Right ventricle myocardium inferior (tissue), 1 donor: ENCODE data around the gene JMJD8. TPM values are rescaled to one million over a fixed set of nuclear protein-coding genes. Genes with fewer than 3 reads are reported as not detected.

Experiments
- ATAC-seq: fragments of 200-7000 bp; cut with Tn5 transposase; one replicate; pipeline ENCODE4 v1.9.1; 2020; ENCODE audit warnings: mild to moderate bottlenecking, moderate library complexity
- DNase-seq: peaks from one replicate; pipeline ENCODE4 v3.0.0; 2021; ENCODE audit errors: missing footprints
- intact Hi-C: fragments of 100-400 bp; cut with DNase I; formaldehyde crosslinking; loops from one replicate; pipeline ENCODE4 v1.11.0; 2022
- total RNA-seq: library from RNA; stranded (reverse); fragmentation: NEBNext Ultra II Directional; extraction: Animal tissue kit (Norgen Biotek cat#: 25700); gene quantifications from one replicate; pipeline ENCODE4 v1.2.1, GENCODE V29; 2021
- donor health status: DM: no; HTN: yes; CAD: no; lungs with severe emphysema.

The JMJD8 gene
- total RNA-seq, 1 donor from 2014 or later = 46.4 TPM

- intact Hi-C loops = loop anchor here (5.0 kb wide), 1 partner anchor 37 kb away; no protein-coding TSS in a partner anchor
- ATAC-seq (no peak), DNase-seq (no peak)
Observed at GRCh38 chr16:724188-725040, 40.3 kb upstream of the JMJD8 start.

DNA sequence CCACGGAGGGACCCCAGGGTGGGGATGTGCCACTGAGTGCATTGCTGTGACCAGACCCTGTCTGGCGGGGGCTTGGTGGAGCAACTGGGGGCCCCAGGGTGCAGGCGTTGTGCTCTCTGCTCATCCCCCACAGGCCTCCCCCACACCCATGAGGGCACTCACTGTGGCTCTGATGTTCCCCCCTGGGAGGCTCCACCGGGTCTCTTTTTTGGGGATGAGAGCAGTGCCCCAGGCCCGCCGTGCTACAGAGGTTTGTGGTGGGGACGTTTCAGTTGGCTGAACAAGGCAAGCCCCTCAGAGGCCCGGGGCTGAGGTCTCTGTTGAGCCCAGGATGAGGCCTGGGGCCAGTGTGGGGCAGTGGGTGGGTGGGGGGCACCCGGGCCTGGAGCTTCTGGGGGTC, 39.6 kb upstream of the JMJD8 start:
- DNase-seq = no peak
- ATAC-seq = no peak
- intact Hi-C loops = loop anchor here (5.0 kb wide), 1 partner anchor 36 kb away; no protein-coding TSS in a partner anchor

DNA sequence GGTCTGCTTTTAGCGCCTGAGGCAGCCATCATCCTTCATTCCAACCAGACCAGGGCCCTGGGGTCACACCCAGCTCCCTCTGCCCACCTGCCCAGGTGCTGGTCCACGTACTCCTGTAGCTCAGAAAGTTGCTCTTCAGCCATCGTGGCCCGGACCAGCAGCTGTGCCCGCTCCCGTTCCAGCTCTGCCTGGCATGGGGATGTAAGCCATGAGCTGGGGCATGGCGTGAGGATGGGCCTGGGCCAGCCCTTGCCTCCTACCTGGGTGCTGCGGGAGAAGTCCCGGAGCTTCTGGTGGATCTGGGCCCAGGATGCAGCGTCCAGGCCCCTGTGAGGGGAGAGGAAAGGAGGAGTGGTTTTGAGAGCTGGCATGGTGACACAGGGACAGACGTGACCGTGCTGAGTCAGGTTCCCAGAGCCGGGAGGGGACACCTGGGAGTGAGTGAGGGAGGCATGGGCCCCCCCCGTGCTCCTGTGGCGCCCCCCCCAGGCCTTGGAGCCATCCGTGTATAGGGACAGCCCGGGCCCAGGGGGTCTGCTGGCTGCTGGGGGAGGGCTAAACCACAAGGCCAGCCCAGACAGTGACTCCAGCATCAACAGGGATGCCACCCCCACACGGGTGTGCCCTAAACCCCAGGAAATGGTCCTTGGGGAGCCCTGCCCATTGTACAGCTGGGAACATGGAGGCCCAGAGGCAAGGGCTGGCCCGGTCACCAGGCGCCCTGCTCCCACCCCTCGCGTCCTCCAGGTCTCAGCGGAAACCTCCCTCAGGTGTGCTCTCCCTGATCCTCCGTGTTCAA, 38.9 kb upstream of the JMJD8 start:
- DNase-seq (no peak), ATAC-seq (no peak)
- intact Hi-C loops = loop anchor here (5.0 kb wide), 1 partner anchor 36 kb away; no protein-coding TSS in a partner anchor

DNA sequence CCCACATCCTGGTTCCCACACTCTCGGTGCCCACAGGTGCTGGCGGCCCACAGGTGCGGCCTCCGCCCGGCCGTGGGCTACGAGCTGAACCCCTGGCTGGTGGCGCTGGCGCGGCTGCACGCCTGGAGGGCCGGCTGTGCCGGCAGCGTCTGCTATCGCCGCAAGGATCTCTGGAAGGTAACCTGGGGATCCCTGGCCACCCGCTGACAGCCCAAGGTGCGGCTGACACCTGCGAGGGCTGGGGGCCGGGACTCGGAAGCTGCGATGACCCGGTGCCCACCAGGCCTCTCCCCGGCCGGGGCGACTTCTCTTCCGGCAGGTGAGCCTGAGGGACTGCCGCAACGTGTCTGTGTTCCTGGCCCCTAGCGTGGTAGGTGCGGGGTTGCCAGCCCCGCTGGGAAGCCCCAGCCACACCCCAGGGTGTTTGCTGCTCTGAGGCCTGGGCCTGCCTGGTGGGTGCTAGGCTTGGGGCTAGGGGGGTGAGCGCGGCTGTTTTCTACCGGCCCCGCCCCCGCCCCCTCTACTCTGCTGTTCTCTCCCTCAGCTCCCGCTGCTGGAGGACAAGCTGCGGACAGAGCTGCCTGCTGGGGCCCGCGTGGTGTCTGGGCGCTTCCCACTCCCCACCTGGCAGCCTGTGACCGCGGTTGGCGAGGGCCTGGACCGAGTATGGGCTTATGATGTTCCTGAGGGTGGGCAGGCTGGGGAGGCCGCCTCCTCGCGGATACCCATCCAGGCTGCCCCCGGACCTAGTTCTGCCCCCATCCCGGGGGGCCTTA, 37.8 kb upstream of the JMJD8 start:
- intact Hi-C loops = loop anchor here (5.0 kb wide), 1 partner anchor 35 kb away; no protein-coding TSS in a partner anchor
- ATAC-seq = no peak
- no peak for DNase-seq

DNA sequence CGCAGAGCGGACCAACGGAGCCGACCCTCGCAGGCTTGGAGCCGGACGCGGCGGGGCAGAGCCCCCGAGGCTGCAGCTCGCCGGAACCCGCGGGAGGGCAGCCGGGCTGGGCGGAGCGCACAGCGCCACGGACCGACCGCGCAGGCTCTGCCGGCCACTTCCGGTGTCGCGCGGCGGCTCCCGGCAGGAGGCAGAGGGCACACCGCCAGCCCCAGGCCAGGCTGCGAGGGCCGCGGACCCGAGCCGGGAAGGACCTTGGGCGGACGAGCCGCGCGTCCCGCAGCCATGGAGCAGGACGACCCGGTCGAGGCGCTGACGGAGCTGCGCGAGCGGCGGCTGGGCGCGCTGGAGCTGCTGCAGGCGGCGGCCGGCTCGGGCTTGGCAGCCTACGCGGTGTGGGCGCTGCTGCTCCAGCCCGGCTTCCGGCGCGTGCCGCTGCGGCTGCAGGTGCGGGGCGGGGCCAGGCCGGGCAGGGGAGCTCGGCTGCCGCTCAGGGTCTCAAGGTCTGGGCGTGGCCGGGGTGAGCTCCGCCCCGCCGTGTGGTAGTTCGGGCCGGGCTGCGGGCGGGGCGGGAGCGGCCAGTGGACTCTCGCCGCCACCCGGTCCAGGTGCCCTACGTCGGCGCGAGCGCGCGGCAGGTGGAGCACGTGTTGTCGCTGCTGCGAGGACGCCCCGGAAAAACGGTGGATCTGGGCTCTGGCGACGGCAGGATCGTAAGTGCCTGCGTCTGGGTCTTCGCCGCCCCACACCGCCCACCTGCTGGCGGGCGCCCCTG, 37.0 kb upstream of the JMJD8 start, which contains the start of gene ANTKMT:
ANTKMT (plus strand) TSS at position 157 of the 775 bp plus-strand sequence; CDS start at position 286, 129 bp downstream.
- intact Hi-C loops = loop anchor here (5.0 kb wide), 1 partner anchor 34 kb away; no protein-coding TSS in a partner anchor

GRCh38 chr16:720447-720989, 36.4 kb upstream of the JMJD8 start:
- peak; percentile 56 for ATAC-seq
- intact Hi-C loops = loop anchor here (5.0 kb wide), 1 partner anchor 33 kb away; no protein-coding TSS in a partner anchor
- no peak for DNase-seq

More for the DNA sequence above, 37.0 kb upstream of the JMJD8 start, which contains the start of gene ANTKMT:
- DNase-seq (peak; percentile 89), ATAC-seq (peak; percentile 88)

- intact Hi-C loops = loop anchor here (5.0 kb wide), 1 partner anchor 33 kb away; no protein-coding TSS in a partner anchor
Observed at GRCh38 chr16:719815-720446, 35.8 kb upstream of the JMJD8 start.

DNA sequence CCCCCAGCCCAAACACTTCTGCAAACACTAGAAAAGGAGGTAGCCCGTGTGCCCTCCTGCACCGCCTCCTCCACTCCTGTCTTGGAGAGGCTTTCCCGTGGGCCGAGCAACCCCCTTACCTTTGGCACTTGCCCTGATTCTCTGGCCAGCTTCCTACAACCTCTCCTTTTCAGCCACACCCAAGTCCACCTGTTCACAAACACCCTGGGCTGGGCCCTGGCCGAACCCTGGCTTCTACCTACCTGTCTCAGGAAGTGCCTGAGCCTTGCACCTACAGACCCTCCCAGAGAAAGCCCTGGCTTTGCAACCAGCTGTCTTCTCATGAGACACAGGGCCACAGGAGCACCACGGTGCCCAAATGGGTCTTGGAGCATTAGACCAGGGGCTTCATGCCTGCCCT, 34.8 kb upstream of the JMJD8 start:
- intact Hi-C loops = no loop called here
- ATAC-seq (no peak), DNase-seq (no peak)

More at GRCh38 chr16:719815-720446, 35.8 kb upstream of the JMJD8 start:
- ATAC-seq (no peak), DNase-seq (no peak)

GRCh38 chr16:718389-718788, 34.3 kb upstream of the JMJD8 start:
- ATAC-seq = no peak
- intact Hi-C loops = no loop called here
- DNase-seq = no peak

DNA sequence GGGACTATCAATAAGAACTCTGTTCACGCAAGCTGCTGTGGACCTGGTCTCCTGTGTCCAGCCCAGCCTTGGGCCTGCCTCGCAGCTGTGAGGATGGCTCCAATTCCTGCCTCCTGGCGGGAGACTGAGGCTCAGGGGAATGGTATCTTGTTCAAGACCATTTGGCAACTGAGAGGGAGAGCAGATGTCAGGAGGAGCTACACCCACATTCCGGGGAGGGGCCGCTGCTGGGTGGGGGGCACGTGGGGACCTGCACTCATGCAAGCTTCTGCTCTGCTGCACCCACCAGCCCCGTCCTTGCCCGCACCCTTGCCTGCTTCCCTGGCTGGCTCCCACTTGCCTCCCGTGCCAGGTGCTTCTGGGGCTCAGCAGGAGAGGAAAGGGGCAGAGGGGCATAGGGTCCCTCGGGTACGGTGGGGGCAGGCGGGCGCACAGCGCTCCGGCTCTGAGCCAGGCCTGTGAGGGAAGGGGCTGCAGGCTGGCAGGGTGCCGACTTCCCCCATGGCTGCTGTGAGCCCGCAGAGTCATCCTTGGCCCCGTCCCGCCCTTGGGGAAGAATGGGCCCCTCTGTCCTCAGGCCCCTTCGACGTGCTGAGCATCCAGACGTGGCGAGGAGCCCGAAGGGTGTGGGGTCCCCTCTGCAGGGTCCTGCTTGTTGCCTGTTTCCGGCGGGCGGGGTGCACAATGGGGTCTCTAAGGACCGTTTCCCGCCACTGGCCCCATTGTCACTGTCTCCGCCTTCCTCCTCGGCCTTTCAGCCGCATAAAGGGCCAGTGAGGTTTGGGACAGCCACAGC, 33.5 kb upstream of the JMJD8 start:
- intact Hi-C loops = no loop called here
- DNase-seq = no peak
- ATAC-seq = no peak

DNA sequence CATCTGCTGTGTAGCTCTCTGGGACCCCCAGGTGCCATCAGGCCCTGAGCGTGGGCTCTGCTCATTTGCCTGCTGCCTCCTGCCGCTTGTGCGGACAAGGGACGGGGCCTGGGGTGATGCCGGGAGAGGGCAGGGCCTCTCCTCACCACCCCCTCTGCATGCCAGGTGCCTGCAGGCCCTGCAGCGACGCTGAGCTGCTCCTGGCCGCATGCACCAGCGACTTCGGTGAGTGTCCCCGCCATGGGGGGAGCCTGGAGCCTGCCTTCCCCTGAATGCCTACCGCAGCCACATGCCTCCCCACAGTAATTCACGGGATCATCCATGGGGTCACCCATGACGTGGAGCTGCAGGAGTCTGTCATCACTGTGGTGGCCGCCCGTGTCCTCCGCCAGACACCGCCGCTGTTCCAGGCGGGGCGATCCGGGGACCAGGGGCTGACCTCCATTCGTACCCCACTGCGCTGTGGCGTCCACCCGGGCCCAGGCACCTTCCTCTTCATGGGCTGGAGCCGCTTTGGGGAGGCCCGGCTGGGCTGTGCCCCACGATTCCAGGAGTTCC, 32.7 kb upstream of the JMJD8 start:
- DNase-seq = no peak
- no peak for ATAC-seq
- intact Hi-C loops = no loop called here

DNA sequence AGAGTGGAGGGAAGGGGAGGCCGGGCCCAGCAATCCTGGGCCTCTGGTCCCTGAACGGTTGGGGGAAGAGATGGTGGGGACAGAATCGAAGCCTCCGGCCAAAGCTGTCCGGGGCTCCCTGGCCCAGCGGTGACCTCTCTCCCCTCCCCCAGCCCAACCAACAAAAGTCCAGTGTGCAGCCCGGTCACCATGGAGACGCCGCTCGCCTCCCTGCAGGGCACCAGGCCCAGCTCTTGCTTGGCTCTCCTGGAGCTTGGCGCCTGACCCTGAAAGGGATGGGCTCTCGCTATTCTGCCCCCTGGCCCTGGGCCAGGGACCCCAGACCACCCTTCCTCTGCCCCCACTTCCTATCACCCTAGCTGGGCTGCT, 32.0 kb upstream of the JMJD8 start:
- intact Hi-C loops = no loop called here
- ATAC-seq (no peak), DNase-seq (no peak)

DNA sequence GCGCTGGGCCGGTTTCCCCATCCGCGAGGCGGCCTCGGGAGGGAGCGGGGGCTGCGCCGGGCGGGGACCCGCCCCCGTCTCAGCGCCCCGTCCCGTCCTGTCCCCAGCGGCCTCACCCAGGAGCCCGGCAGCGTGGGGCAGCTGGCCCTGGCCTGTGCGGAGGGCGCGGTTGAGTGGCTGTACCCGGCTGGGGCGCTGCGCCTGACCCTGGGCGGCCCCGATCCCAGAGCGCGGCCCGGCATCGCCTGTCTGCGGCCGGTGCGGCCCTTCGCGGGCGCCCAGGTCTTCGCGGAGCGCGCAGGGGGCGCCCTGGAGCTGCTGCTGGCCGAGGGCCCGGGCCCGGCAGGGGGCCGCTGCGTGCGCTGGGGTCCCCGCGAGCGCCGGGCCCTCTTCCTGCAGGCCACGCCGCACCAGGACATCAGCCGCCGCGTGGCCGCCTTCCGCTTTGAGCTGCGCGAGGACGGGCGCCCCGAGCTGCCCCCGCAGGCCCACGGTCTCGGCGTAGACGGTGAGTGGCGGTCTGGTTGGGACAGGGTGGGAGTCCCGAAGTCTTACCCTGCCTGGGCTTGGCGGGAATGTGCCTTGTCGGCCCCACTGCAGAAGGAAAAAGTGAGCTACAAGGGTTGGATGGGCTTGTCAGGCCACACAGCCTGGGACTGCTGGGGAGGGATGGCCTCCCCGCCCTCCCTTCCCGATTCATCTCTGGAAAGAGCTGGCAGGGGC, 31.5 kb upstream of the JMJD8 start:
- ATAC-seq (no peak), DNase-seq (no peak)
- intact Hi-C loops = loop anchor here (2.0 kb wide), 1 partner anchor 25 kb away; the partner anchor contains the start of gene CIAO3

DNA sequence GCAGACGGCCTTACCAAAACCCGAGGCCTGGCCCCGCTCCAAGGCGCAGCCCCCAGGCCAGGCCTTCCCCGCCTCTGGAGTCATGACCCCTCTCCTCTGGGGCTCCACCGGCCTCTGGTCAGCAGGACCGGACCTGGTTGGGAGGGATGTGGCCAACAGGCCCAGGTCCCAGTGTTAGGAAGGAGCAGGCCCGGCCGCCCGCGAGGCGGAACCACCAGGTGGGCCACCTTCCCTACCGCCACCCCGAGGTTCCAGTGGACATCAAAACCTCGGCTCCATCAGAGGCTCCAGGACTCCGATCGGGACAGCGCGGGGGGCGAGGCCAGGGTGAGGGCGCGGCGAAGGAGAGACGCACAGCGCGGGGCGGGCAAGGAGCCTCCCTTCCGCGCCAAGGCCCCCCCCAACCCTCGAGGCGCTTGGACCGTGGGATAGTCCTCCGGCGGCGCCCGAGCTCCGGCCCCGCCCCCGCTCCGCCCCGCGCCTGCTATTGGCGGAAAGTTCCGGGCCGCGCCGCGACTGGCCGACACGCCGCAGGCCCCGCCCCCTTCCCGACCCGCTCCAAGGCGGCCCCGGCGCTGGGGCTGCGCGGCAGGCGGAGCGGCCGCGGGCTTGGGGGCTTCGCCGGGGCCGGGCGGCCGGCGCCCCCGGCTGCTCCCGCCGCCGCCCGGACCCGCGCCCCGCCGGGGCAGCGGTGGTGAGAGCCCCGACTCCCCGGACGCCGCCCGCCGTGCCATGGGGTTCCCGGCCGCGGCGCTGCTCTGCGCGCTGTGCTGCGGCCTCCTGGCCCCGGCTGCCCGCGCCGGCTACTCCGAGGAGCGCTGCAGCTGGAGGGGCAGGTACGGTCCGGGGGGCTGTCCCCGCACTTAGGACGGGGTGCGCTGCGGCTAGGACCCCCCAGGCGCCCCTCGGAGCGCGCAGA, 30.7 kb upstream of the JMJD8 start, which contains the start of gene METRN:
METRN (plus strand) TSS at position 561 of the 919 bp plus-strand sequence; CDS start at position 733, 172 bp downstream.
- intact Hi-C loops = loop anchor here (2.0 kb wide), 1 partner anchor 26 kb away; the partner anchor contains the start of gene CIAO3
- ATAC-seq (peak; percentile 93), DNase-seq (peak; percentile 96)
